Neural cell (in vitro differentiated cells): ENCODE results near the gene CCDC12.

ENCODE experiments used
- CTCF ChIP-seq: fragments of 450-650 bp; IDR thresholded peaks from 2 replicates; pipeline ENCODE4 v1.5.1; 2014; ENCODE audit warnings: antibody characterized with exemption, mild to moderate bottlenecking, moderate library complexity; ENCODE audit not compliant: poor library complexity, severe bottlenecking
- EP300 ChIP-seq: fragments of 450-650 bp; conservative IDR thresholded peaks from 2 replicates; pipeline ENCODE4 v1.6.1; 2014; ENCODE audit warnings: antibody characterized with exemption, mild to moderate bottlenecking, moderate library complexity; ENCODE audit not compliant: poor library complexity, severe bottlenecking

DNA sequence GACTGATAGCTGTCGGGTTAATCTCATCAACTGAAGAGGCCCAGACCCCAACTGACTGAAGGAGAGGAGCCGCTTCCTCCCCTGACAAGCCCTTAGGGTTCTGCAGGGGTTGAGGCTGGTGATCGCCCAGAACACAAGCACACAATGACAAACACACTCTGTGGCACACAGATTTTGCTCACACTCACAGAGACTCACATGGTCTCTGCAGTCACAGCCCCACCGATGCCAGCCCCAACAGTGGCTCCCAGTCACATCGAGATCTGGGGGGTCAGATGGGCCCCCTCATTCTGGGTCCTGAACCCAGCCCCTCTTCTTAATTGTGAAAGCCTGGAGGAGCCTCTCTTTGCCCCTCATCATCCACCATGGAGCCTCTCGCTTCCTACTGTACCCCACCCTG is 82.3 kb downstream of the CCDC12 start:
- no peak for TF ChIP-seq CTCF
- no peak for TF ChIP-seq EP300
